Neuronal stem cell (in vitro differentiated cells): ENCODE results near the gene CASZ1.

Source experiments
- DNase-seq: peaks from one replicate; pipeline ENCODE4 v3.0.0-alpha.2; 2013; ENCODE audit warnings: low spot score
- H2AFZ ChIP-seq: one replicate; pipeline ENCODE4 v1.6.1; 2013; ENCODE audit warnings: mild to moderate bottlenecking, low read length, inconsistent platforms
- H2AK5ac ChIP-seq: 2 replicates; pipeline ENCODE4 v1.6.1; 2013; ENCODE audit warnings: low read depth, mild to moderate bottlenecking, inconsistent platforms, low read length, moderate library complexity, mixed read lengths
- H2BK120ac ChIP-seq: 2 replicates; pipeline ENCODE4 v1.6.1; 2013; ENCODE audit warnings: low read depth, mild to moderate bottlenecking, inconsistent platforms, low read length, moderate library complexity, mixed read lengths
- H2BK12ac ChIP-seq: one replicate; pipeline ENCODE4 v1.6.1; 2013; ENCODE audit warnings: low read length, inconsistent platforms
- H2BK15ac ChIP-seq: 2 replicates; pipeline ENCODE4 v1.6.1; 2013; ENCODE audit warnings: mild to moderate bottlenecking, low read length, inconsistent platforms, mixed read lengths
- H2BK5ac ChIP-seq: one replicate; pipeline ENCODE4 v1.6.1; 2013; ENCODE audit warnings: inconsistent platforms, mild to moderate bottlenecking, low read length, moderate library complexity
- H3K14ac ChIP-seq: one replicate; pipeline ENCODE4 v1.6.1; 2013; ENCODE audit warnings: low read length, inconsistent platforms
- H3K18ac ChIP-seq: 2 replicates; pipeline ENCODE4 v1.6.1; 2013; ENCODE audit warnings: low read length, inconsistent platforms
- H3K23ac ChIP-seq: 2 replicates; pipeline ENCODE4 v1.6.1; 2013; ENCODE audit warnings: low read depth, mild to moderate bottlenecking, mixed read lengths, low read length, inconsistent platforms; ENCODE audit not compliant: poor library complexity
- H3K27ac ChIP-seq: replicated peaks from 3 replicates; pipeline ENCODE4 v1.5.1; 2013; ENCODE audit warnings: low read length, inconsistent platforms
- H3K27me3 ChIP-seq, 3 experiments: 2 replicates each; pipeline ENCODE4 v1.6.1; 2013; ENCODE audit warnings: low read length in 3 of 3, mild to moderate bottlenecking in 2 of 3, inconsistent platforms in 1 of 3, low read depth in 1 of 3, mixed read lengths in 1 of 3, moderate library complexity in 1 of 3; ENCODE audit not compliant: control insufficient read depth in 3 of 3, insufficient read depth in 3 of 3
- H3K36me3 ChIP-seq, 2 donors: replicated peaks in 1 of 2; 2 replicates each; pipeline ENCODE4 v1.6.1; 2013; ENCODE audit warnings: low read length in 2 of 2; ENCODE audit not compliant: control insufficient read depth in 2 of 2, insufficient read depth in 2 of 2
- H3K4ac ChIP-seq: 2 replicates; pipeline ENCODE4 v1.6.1; 2013; ENCODE audit warnings: inconsistent platforms, mild to moderate bottlenecking, low read length, moderate library complexity
- H3K4me1 ChIP-seq, 2 donors: 1 replicate in 1 of 2; 2 replicates in 1 of 2; pipeline ENCODE4 v1.6.1; 2013; ENCODE audit warnings: low read length in 2 of 2, low read depth in 1 of 2; ENCODE audit not compliant: control insufficient read depth in 2 of 2, insufficient read depth in 1 of 2
- H3K4me2 ChIP-seq: one replicate; pipeline ENCODE4 v1.6.1; 2013; ENCODE audit warnings: mild to moderate bottlenecking, low read length, inconsistent platforms; ENCODE audit not compliant: insufficient read depth, poor library complexity, severe bottlenecking
- H3K4me3 ChIP-seq, 2 donors: 2 replicates each; pipeline ENCODE4 v1.5.1; 2013; ENCODE audit warnings: low read length in 2 of 2, mild to moderate bottlenecking in 2 of 2, inconsistent platforms in 1 of 2, moderate library complexity in 1 of 2
- H3K79me1 ChIP-seq: one replicate; pipeline ENCODE4 v1.6.1; 2013; ENCODE audit warnings: low read depth, mild to moderate bottlenecking, inconsistent platforms, low read length, moderate library complexity
- H3K9ac ChIP-seq: one replicate; pipeline ENCODE4 v1.6.1; 2013; ENCODE audit warnings: mild to moderate bottlenecking, low read depth, low read length, inconsistent platforms; ENCODE audit not compliant: poor library complexity
- H3K9me3 ChIP-seq, 2 donors: replicated peaks in 1 of 2; 2 replicates each; pipeline versions ENCODE3 to v1.6.1; 2013; ENCODE audit warnings: low read length in 2 of 2, mild to moderate bottlenecking in 2 of 2, inconsistent platforms in 1 of 2, low read depth in 1 of 2, mixed read lengths in 1 of 2, moderate library complexity in 1 of 2; ENCODE audit not compliant: control insufficient read depth in 2 of 2, insufficient read depth in 1 of 2
- H4K8ac ChIP-seq: one replicate; pipeline ENCODE4 v1.6.1; 2013; ENCODE audit warnings: low read depth, mild to moderate bottlenecking, inconsistent platforms, low read length, moderate library complexity
- H4K91ac ChIP-seq: one replicate; pipeline ENCODE4 v1.6.1; 2013; ENCODE audit warnings: low read length, low read depth, mild to moderate bottlenecking, inconsistent platforms; ENCODE audit not compliant: poor library complexity
- WGBS, 2 donors: extraction: QIAGEN DNeasy Blood & Tissue Kit; methylation state at CpG; one replicate each; pipeline ENCODE4 v1.1.7; 2013; ENCODE audit warnings: missing lambda C conversion rate in 2 of 2, mixed read lengths in 1 of 2; ENCODE audit not compliant: insufficient read length in 2 of 2, insufficient replicate concordance in 1 of 2; ENCODE audit errors: extremely low coverage in 2 of 2; 5-methylcytosine and 5-hydroxymethylcytosine counted together

CASZ1 gene

DNA sequence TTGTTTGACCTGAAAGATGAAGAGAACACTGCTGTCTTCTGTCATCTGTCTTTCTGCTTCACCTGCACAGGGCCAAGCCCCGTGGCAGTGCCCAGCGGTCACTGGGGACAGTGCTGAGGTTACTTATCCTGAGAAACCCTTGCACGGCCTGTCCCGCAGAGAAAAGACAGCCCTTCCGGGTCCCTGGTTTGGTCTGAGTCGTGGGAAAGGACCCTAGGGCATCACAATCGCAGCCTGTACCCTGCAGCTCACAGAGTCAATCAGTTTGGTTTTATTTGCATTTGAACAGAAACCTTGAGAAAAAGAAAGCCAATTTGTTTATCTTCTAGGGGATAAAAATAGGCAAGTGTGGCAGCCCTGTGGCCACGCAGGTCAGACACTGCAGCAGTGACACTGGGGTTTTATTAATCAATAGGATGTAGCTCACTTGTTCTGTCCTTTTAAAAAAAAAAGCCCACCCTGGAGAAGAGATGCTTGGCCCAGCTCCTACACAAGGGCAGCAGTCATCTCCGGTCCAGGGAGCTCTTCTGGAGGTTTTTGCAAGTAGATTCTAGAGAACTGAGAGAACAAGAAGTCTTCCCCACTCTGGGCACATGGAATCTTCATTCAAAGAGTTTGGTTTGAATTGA lies 201.7 kb downstream of the CASZ1 start:
- Histone ChIP-seq H3K79me1 (no peaks in the 10 kb centered on the region), H2BK12ac (no peak overlapping the region), H4K91ac (no peak overlapping the region), H3K23ac (no peak overlapping the region), H3K18ac (no peak overlapping the region), H3K4me1 (peaks cover 16 to 22% of the 10 kb centered on the region in 2 donors), H3K36me3 (peaks cover 0 to 5% of the 10 kb centered on the region in 2 donors), H3K27me3 (no peaks in the 10 kb centered on the region), H3K4ac (no peak overlapping the region), H3K4me2 (no peak overlapping the region), H2BK5ac (no peak overlapping the region), H2AFZ (no peak overlapping the region), H3K9me3 (no peaks in the 10 kb centered on the region), H3K9ac (no peak overlapping the region), H2AK5ac (no peak overlapping the region), H3K27ac (no peak overlapping the region), H2BK120ac (no peak overlapping the region), H3K4me3 (no peak overlapping the region), H2BK15ac (no peak overlapping the region), H4K8ac (no peak overlapping the region), H3K14ac (no peak overlapping the region)
- no CpG with 5 or more reads among the region's 9 CpGs for WGBS, 2 donors
- DNase-seq, result no peak

DNA sequence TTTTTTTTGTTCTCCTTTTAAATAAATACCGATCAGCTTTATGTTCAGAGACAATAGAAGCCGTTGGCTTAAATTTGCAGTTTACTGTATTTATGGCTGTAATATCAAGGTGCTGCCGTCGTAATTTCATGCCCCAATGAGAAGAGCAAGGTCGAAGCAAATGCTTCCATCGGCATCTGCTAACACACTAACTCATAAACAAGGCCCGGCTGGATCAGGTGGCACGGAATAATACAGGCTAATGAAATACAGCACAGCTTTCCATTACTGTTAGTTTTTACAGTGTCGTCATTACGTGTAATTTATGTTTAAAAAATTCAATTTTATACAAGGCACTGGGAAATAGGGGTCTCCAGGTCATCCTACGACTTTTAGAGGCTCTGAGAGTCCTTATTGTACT lies 202.7 kb downstream of the CASZ1 start:
- Histone ChIP-seq H3K4me1 (peaks cover 16 to 22% of the 10 kb centered on the region in 2 donors), H4K91ac (no peak overlapping the region), H2AK5ac (no peak overlapping the region), H3K14ac (no peak overlapping the region), H3K9me3 (no peaks in the 10 kb centered on the region), H3K4me2 (no peak overlapping the region), H3K18ac (no peak overlapping the region), H2BK12ac (no peak overlapping the region), H3K27ac (no peak overlapping the region), H2AFZ (no peak overlapping the region), H3K9ac (no peak overlapping the region), H4K8ac (no peak overlapping the region), H3K36me3 (no peaks in the 10 kb centered on the region), H2BK15ac (no peak overlapping the region), H2BK120ac (no peak overlapping the region), H3K79me1 (no peaks in the 10 kb centered on the region), H3K27me3 (no peaks in the 10 kb centered on the region), H2BK5ac (no peak overlapping the region), H3K4ac (no peak overlapping the region), H3K23ac (no peak overlapping the region), H3K4me3 (no peak overlapping the region)
- no peak for DNase-seq
- WGBS, 2 donors, result no CpG with 5 or more reads among the region's 11 CpGs

DNA sequence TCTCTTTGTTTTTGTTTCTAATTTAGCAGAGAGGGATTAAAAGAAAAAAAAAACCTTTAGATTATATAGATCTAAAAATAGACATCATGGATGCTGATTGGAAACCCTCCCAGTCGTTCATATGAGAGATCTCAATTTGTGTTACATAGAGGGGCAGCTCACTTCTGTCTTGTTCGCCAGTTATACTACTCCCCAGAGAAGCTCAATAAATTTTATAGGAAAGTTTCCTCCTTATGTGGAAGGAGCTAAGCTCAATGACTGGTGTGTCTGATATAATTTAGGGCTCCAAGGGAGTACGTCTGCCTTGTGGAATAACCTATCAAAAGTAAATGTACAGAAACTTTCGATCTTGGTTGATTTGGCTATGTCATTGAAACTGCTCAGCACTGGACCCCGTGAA lies 204.1 kb downstream of the CASZ1 start:
- WGBS, 2 donors, result no CpG with 5 or more reads among the region's 5 CpGs
- Histone ChIP-seq H3K9ac (no peak overlapping the region), H3K14ac (no peak overlapping the region), H3K27me3 (no peaks in the 10 kb centered on the region), H3K79me1 (no peaks in the 10 kb centered on the region), H2BK15ac (no peak overlapping the region), H2AK5ac (no peak overlapping the region), H3K23ac (no peak overlapping the region), H3K4me2 (no peak overlapping the region), H4K91ac (no peak overlapping the region), H3K4me3 (no peak overlapping the region), H2BK12ac (no peak overlapping the region), H3K4ac (no peak overlapping the region), H3K18ac (no peak overlapping the region), H2AFZ (no peak overlapping the region), H3K36me3 (no peaks in the 10 kb centered on the region), H3K4me1 (peaks cover 7 to 13% of the 10 kb centered on the region in 2 donors), H3K27ac (no peak overlapping the region), H4K8ac (no peak overlapping the region), H3K9me3 (no peaks in the 10 kb centered on the region), H2BK120ac (no peak overlapping the region), H2BK5ac (no peak overlapping the region)
- no peak for DNase-seq

DNA sequence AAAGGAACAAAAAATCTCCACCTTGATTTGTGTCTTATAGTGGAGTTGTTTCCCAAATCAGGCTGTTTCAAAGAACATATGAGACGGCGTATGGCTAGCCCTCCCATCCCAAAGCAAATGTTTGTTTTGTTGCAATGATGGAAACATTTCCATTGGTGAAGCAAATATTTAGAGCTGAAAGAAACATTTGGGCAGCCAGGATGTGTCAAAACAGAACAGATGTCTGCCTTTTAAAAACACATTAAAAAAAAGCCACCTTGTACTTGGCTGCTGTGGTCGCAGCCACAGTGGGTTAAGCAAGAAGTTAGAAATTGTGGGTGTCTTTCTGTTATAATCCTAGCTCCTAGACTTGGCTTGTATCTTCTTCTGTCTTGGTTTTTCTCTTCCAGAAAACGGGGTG lies 205.4 kb downstream of the CASZ1 start:
- no peaks in the 10 kb centered on the region for H3K27me3 ChIP-seq
- H3K36me3 ChIP-seq, result no peaks in the 10 kb centered on the region
- H3K4ac ChIP-seq, result no peak overlapping the region
- H3K4me2 ChIP-seq, result no peak overlapping the region
- no peak overlapping the region for H2AFZ ChIP-seq
- no peak overlapping the region for H3K9ac ChIP-seq
- no peak overlapping the region for H2BK5ac ChIP-seq
- no CpG with 5 or more reads among the region's 4 CpGs for WGBS, 2 donors
- H2BK15ac ChIP-seq, result no peak overlapping the region
- H3K14ac ChIP-seq, result no peak overlapping the region
- no peaks in the 10 kb centered on the region for H3K9me3 ChIP-seq
- H3K79me1 ChIP-seq, result no peaks in the 10 kb centered on the region
- H2AK5ac ChIP-seq, result no peak overlapping the region
- no peak overlapping the region for H3K23ac ChIP-seq
- H3K18ac ChIP-seq, result no peak overlapping the region
- no peak overlapping the region for H4K8ac ChIP-seq
- DNase-seq, result no peak
- no peak overlapping the region for H3K27ac ChIP-seq
- H2BK120ac ChIP-seq, result no peak overlapping the region
- H4K91ac ChIP-seq, result no peak overlapping the region
- H3K4me3 ChIP-seq, result no peak overlapping the region
- no peak overlapping the region for H2BK12ac ChIP-seq
- H3K4me1 ChIP-seq, result peaks cover 6 to 9% of the 10 kb centered on the region in 2 donors
